IPS-18a (cell line): Measurements from ENCODE around the gene CC2D1A.

Source experiments
- H3K27ac ChIP-seq: one replicate; pipeline ENCODE4 v1.5.1; 2013; ENCODE audit warnings: low read length
- H3K27me3 ChIP-seq: one replicate; pipeline ENCODE4 v1.6.1; 2013; ENCODE audit warnings: mild to moderate bottlenecking, low read length; ENCODE audit not compliant: control insufficient read depth, insufficient read depth
- H3K36me3 ChIP-seq: one replicate; pipeline ENCODE4 v1.6.1; 2013; ENCODE audit warnings: low read depth, low read length; ENCODE audit not compliant: control insufficient read depth
- H3K4me1 ChIP-seq: one replicate; pipeline ENCODE4 v1.6.1; 2013; ENCODE audit warnings: low read depth, low read length; ENCODE audit not compliant: control insufficient read depth
- H3K4me3 ChIP-seq: one replicate; pipeline ENCODE4 v1.5.1; 2013; ENCODE audit warnings: low read length
- H3K9ac ChIP-seq: one replicate; pipeline ENCODE4 v1.6.1; 2013; ENCODE audit warnings: mild to moderate bottlenecking, low read length, moderate library complexity
- H3K9me3 ChIP-seq: one replicate; pipeline ENCODE4 v1.6.1; 2013; ENCODE audit warnings: low read depth, low read length; ENCODE audit not compliant: control insufficient read depth

Gene CC2D1A

DNA sequence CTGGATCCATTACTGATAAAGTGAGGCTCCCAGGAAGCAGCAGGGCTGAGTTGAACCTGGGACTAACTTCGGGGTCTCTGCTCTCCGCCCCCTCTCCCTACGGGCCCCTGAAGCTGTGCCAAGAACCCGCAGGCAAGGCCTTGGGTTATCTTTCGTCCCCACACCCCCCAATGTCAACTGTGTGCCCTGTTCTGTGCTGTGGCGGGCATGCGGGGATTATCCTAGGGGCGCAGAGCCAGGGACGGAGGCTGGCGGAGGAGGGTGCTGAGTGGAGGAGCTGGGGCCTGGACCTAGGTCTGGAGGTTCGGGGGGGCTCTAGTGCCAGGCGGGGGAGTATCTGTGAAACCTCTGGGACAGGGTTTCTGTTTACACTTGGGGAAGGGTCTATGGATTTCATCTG lies 73.7 kb downstream of the CC2D1A start:
- Histone ChIP-seq H3K4me3 (peak overlapping the region; percentile 59), H3K9ac (peak overlapping the region; percentile 61)

DNA sequence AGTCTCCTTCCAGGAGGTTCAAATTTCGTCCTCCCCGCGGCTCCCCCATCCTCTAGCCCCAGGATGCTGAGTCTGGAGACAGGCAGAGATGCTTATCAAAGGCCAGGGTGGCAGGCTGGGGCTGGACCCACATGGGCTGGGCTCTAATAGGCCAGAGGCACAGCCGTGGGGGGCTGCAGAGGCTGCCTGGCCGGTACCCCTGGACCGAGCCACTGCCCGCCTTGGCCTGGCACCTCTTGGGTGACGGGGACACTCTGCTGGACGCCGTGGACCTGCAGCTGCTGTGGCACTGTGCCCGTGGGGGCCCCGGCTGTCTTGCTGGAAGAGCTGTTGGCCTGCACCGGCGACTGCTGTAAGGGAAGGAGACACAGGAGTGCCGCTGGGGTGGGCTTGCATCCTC lies 74.3 kb downstream of the CC2D1A start:
- H3K9ac ChIP-seq, result no peak overlapping the region
- H3K4me3 ChIP-seq, result no peak overlapping the region
- peaks cover 3% of the 10 kb centered on the region for H3K36me3 ChIP-seq
- peaks cover 8% of the 10 kb centered on the region for H3K4me1 ChIP-seq
- H3K27me3 ChIP-seq, result no peaks in the 10 kb centered on the region
- no peak overlapping the region for H3K27ac ChIP-seq
- no peaks in the 10 kb centered on the region for H3K9me3 ChIP-seq

More for the DNA sequence above, 73.7 kb downstream of the CC2D1A start:
- Histone ChIP-seq H3K27ac (no peak overlapping the region), H3K4me1 (peaks cover 8% of the 10 kb centered on the region), H3K36me3 (peaks cover 4% of the 10 kb centered on the region), H3K27me3 (no peaks in the 10 kb centered on the region), H3K9me3 (no peaks in the 10 kb centered on the region)
